SH-SY5Y (cell line): ENCODE results near the gene SFTPB.

ENCODE experiments used
- GATA2 ChIP-seq: IDR thresholded peaks from 2 replicates; pipeline ENCODE4 v1.6.1; 2011; ENCODE audit warnings: mild to moderate bottlenecking, low read depth, low read length
- GATA3 ChIP-seq: IDR thresholded peaks from 2 replicates; pipeline ENCODE4 v1.6.1; 2011; ENCODE audit warnings: low read depth, mild to moderate bottlenecking, low read length, moderate library complexity

The SFTPB gene

GRCh38 chr2:85659324-85659981 is 8.5 kb downstream of the SFTPB start:
- TF ChIP-seq GATA3 (no peak), GATA2 (no peak)

- TF ChIP-seq GATA2: no peak
- TF ChIP-seq GATA3: no peak
Observed at GRCh38 chr2:85656468-85656867, 11.5 kb downstream of the SFTPB start.

- no peak for TF ChIP-seq GATA2
- no peak for TF ChIP-seq GATA3
Observed at GRCh38 chr2:85655961-85656417, 12.0 kb downstream of the SFTPB start.

- TF ChIP-seq GATA2 (no peak), GATA3 (no peak)
Observed at GRCh38 chr2:85653996-85654395, 14.0 kb downstream of the SFTPB start.

GRCh38 chr2:85652056-85652455 is 15.9 kb downstream of the SFTPB start:
- TF ChIP-seq GATA3 (no peak), GATA2 (no peak)

GRCh38 chr2:85651097-85651496 is 16.9 kb downstream of the SFTPB start:
- no peak for TF ChIP-seq GATA2
- TF ChIP-seq GATA3: no peak

- no peak for TF ChIP-seq GATA2
- no peak for TF ChIP-seq GATA3
Observed at GRCh38 chr2:85650456-85650855, 17.5 kb downstream of the SFTPB start.

- TF ChIP-seq GATA3 (no peak), GATA2 (no peak)
Observed at GRCh38 chr2:85649201-85650190, 18.5 kb downstream of the SFTPB start.

GRCh38 chr2:85648619-85649018 is 19.4 kb downstream of the SFTPB start:
- TF ChIP-seq GATA3: no peak
- TF ChIP-seq GATA2: no peak

- TF ChIP-seq GATA3: no peak
- no peak for TF ChIP-seq GATA2
Observed at GRCh38 chr2:85647823-85648526, 20.0 kb downstream of the SFTPB start.

GRCh38 chr2:85646166-85646565 is 21.8 kb downstream of the SFTPB start:
- TF ChIP-seq GATA2: no peak
- no peak for TF ChIP-seq GATA3

GRCh38 chr2:85644909-85645308 is 23.1 kb downstream of the SFTPB start:
- TF ChIP-seq GATA3 (no peak), GATA2 (no peak)

GRCh38 chr2:85642725-85643124 is 25.3 kb downstream of the SFTPB start:
- TF ChIP-seq GATA2: no peak
- TF ChIP-seq GATA3: no peak

- TF ChIP-seq GATA2: no peak
Observed at GRCh38 chr2:85635636-85636035, 32.4 kb downstream of the SFTPB start.
